K562 treated with DMSO at 1 percent for 4 hours (cell line): ENCODE data around the gene SYNRG. TPM values are rescaled to one million over a fixed set of nuclear protein-coding genes. Genes with fewer than 3 reads are reported as not detected.

Source experiments
- total RNA-seq: library from RNA; unstranded; fragments of 300-600 nt; gene quantifications from 2 replicates; pipeline ENCODE4 v1.2.3, GENCODE V29; 2022; ENCODE audit not compliant: insufficient read depth

SYNRG gene
- total RNA-seq, result 16.1 and 21.9 TPM in 2 replicates

DNA sequence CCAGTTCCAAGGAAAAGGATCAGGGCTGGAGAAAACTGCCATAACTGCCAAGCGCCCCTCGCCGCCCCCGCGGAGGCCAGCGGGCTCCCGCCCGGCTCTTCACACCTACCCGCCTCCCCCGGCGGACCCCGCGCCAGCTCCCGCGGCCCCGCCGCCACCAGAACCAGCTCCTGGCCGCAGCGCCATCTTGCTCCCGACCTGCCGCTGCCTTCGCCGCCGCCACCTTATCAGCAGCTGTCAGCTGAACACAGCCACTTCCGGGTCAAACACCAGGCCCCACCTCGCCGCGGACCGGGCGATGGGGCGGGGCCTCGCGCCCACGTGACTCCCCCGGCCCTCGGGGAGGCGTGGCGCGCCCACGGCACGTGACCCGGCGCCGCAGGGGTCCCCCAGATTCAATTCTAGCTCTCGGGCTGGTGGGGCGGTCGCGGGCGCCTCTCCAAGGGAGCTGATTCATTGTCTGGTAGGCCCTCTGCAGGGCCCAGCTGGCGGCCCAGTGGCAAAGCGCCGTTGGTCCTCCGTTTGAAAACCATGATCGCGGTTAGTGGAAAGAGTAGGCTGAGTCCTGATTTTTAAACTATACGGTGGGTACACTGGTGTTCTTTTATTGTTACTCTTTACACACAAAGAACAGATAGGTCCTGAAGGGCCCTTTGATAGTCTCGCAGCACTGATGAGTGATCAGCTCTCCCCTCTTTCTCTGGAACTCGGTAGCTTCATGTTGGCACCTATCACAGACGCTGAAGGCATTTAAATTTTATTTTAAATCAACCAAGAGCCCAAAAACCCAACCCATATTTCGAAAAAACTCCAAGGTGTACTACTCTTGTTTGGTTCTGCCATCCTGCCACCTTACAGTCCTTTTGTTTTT, at the start of gene SYNRG:
Gene SYNRG, minus strand, starts transcription at position 249 of the 871 bp plus-strand sequence. Its CDS starts 63 bp downstream, at position 186.

GRCh38 chr17:37643118-37643766, 34.0 kb upstream of the SYNRG start, which contains the start of gene DDX52:
Gene DDX52 (minus strand): TSS chr17:37643446. CDS start chr17:37643420, 26 bp downstream.

GRCh38 chr17:37489197-37490001, 119.8 kb downstream of the SYNRG start, which contains the start of gene DUSP14:
Gene DUSP14 (plus strand): TSS chr17:37489891. CDS start chr17:37512273, 22,382 bp downstream.

Other genes with a start within 250 kb of the SYNRG start
- gene C17orf78, start 233.4 kb downstream of the SYNRG start, total RNA-seq, result not detected in 2 replicates
- gene ACACA, start 202.6 kb downstream of the SYNRG start, total RNA-seq, result 31.9 and 33.6 TPM in 2 replicates
- gene TADA2A, start 202.5 kb downstream of the SYNRG start, total RNA-seq, result 8.2 and 9.0 TPM in 2 replicates
- gene DUSP14, start 119.5 kb downstream of the SYNRG start, total RNA-seq, result 26.5 and 42.5 TPM in 2 replicates
- 7.0 and 12.2 TPM in 2 replicates for gene DDX52, start 34.0 kb upstream of the SYNRG start, total RNA-seq
- gene HNF1B, start 135.6 kb upstream of the SYNRG start, total RNA-seq, result not detected in 2 replicates